Measurements from ENCODE around the gene WFDC1.

WFDC1 gene

GRCh38 chr16:84260766-84261554, 33.7 kb upstream of the WFDC1 start:
- H2BK120ac ChIP-seq (ENCODE audit: low read depth, low read length): no peak overlapping the region
- DNase-seq: no peak
- no peak overlapping the region for H3K27ac ChIP-seq (ENCODE audit: low read depth, low read length)
- no peak overlapping the region for H3K9ac ChIP-seq (ENCODE audit: low read length)
- H3K56ac ChIP-seq (ENCODE audit: low read length): no peak overlapping the region
- no peak overlapping the region for H3K4me2 ChIP-seq (ENCODE audit: low read length)
- no peaks in the 10 kb centered on the region for H3K27me3 ChIP-seq (ENCODE audit: insufficient read depth, low read length, poor library complexity)
- no peak overlapping the region for H3K4ac ChIP-seq (ENCODE audit: low read depth, low read length)
- no peak overlapping the region for H2BK15ac ChIP-seq (replicated peaks; ENCODE audit: low read depth)
- no CpG with 5 or more reads among the region's 23 CpGs for WGBS (ENCODE audit: extremely low coverage, insufficient coverage, low lambda C conversion rate)
- H2AK5ac ChIP-seq (ENCODE audit: low read length): no peak overlapping the region
- no peaks in the 10 kb centered on the region for H3K79me1 ChIP-seq (ENCODE audit: low read length)
- no peaks in the 10 kb centered on the region for H3K36me3 ChIP-seq (ENCODE audit: control insufficient read depth, insufficient read depth, low read length)
- no peak overlapping the region for H3K4me3 ChIP-seq (ENCODE audit: low read length)
- no peaks in the 10 kb centered on the region for H3K4me1 ChIP-seq (ENCODE audit: control insufficient read depth, low read depth, low read length)
- H3K23ac ChIP-seq (ENCODE audit: low read length): no peak overlapping the region
- H4K8ac ChIP-seq (ENCODE audit: low read depth, low read length): no peak overlapping the region
- no peak overlapping the region for H4K5ac ChIP-seq (ENCODE audit: low read length)
- H3K79me2 ChIP-seq (ENCODE audit: control insufficient read depth, insufficient read depth, low read length): no peaks in the 10 kb centered on the region
- no peak overlapping the region for H3K18ac ChIP-seq (ENCODE audit: low read length)
- no peak overlapping the region for H2BK5ac ChIP-seq (ENCODE audit: low read length)

DNA sequence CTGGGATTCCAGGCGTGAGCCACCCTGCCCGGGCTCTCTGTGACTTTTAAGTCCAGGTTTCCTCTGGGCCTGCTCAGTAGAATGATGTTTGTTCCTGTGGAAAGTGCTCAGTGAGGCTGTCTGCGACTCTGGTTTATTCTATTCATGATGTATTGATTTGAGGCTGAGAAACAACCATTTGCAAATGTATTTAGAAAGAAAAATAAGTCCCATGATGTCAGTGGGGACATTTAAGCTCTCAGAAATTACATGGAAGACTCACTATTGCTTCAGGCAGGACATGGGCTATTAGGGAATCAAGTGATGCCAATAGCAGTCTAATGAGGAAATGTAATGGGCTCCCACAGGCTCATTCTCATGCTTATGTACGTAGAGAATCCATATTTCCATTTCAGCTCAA, 32.6 kb upstream of the WFDC1 start:
- WGBS (ENCODE audit: extremely low coverage, insufficient coverage, low lambda C conversion rate): no CpG with 5 or more reads among the region's 4 CpGs
- Histone ChIP-seq H3K79me1 (ENCODE audit: low read length) (no peaks in the 10 kb centered on the region), H4K8ac (ENCODE audit: low read depth, low read length) (no peak overlapping the region), H3K79me2 (ENCODE audit: control insufficient read depth, insufficient read depth, low read length) (no peaks in the 10 kb centered on the region), H3K27ac (ENCODE audit: low read depth, low read length) (no peak overlapping the region), H3K4me2 (ENCODE audit: low read length) (no peak overlapping the region), H2AK5ac (ENCODE audit: low read length) (no peak overlapping the region), H3K4ac (ENCODE audit: low read depth, low read length) (no peak overlapping the region), H3K27me3 (ENCODE audit: insufficient read depth, low read length, poor library complexity) (no peaks in the 10 kb centered on the region), H3K4me1 (ENCODE audit: control insufficient read depth, low read depth, low read length) (peaks cover 2% of the 10 kb centered on the region), H2BK15ac (replicated peaks; ENCODE audit: low read depth) (no peak overlapping the region), H4K5ac (ENCODE audit: low read length) (no peak overlapping the region), H2BK120ac (ENCODE audit: low read depth, low read length) (no peak overlapping the region), H3K18ac (ENCODE audit: low read length) (no peak overlapping the region), H3K23ac (ENCODE audit: low read length) (no peak overlapping the region), H3K9ac (ENCODE audit: low read length) (no peak overlapping the region), H3K56ac (ENCODE audit: low read length) (no peak overlapping the region), H2BK5ac (ENCODE audit: low read length) (no peak overlapping the region), H3K4me3 (ENCODE audit: low read length) (no peak overlapping the region), H3K36me3 (ENCODE audit: control insufficient read depth, insufficient read depth, low read length) (no peaks in the 10 kb centered on the region)
- no peak for DNase-seq

DNA sequence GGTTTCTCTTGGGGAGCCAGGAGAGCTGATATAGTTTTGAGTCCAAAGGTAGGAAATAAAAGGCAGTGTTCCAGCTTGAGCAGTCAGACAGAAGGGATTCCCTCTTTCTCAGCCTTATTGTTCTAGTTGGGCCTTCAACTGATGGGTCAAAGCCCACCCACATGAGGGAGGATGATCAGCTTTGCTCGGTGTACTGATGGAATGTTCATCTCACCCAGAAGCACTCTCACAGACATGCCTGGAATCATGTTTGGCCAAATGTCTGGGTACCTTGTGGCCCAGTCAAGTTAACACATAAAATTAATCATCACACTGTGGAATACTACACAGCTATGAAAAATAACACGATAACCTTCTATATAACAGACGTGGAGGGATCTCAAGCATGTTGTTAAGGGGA, 31.7 kb upstream of the WFDC1 start:
- no peak overlapping the region for H3K56ac ChIP-seq (ENCODE audit: low read length)
- H3K79me2 ChIP-seq (ENCODE audit: control insufficient read depth, insufficient read depth, low read length): no peaks in the 10 kb centered on the region
- H2BK15ac ChIP-seq (replicated peaks; ENCODE audit: low read depth): no peak overlapping the region
- H2AK5ac ChIP-seq (ENCODE audit: low read length): no peak overlapping the region
- no peak overlapping the region for H3K4me2 ChIP-seq (ENCODE audit: low read length)
- H2BK5ac ChIP-seq (ENCODE audit: low read length): no peak overlapping the region
- H4K5ac ChIP-seq (ENCODE audit: low read length): no peak overlapping the region
- H3K4ac ChIP-seq (ENCODE audit: low read depth, low read length): no peak overlapping the region
- H3K4me1 ChIP-seq (ENCODE audit: control insufficient read depth, low read depth, low read length): peaks cover 2% of the 10 kb centered on the region
- H3K79me1 ChIP-seq (ENCODE audit: low read length): no peaks in the 10 kb centered on the region
- H4K8ac ChIP-seq (ENCODE audit: low read depth, low read length): no peak overlapping the region
- DNase-seq: no peak
- whole genome bisulfite sequencing (ENCODE audit: extremely low coverage, insufficient coverage, low lambda C conversion rate): no CpG with 5 or more reads among the region's 3 CpGs
- no peak overlapping the region for H3K9ac ChIP-seq (ENCODE audit: low read length)
- H3K36me3 ChIP-seq (ENCODE audit: control insufficient read depth, insufficient read depth, low read length): no peaks in the 10 kb centered on the region
- no peaks in the 10 kb centered on the region for H3K27me3 ChIP-seq (ENCODE audit: insufficient read depth, low read length, poor library complexity)
- H3K23ac ChIP-seq (ENCODE audit: low read length): no peak overlapping the region
- no peak overlapping the region for H3K18ac ChIP-seq (ENCODE audit: low read length)
- no peak overlapping the region for H3K27ac ChIP-seq (ENCODE audit: low read depth, low read length)
- H3K4me3 ChIP-seq (ENCODE audit: low read length): no peak overlapping the region
- H2BK120ac ChIP-seq (ENCODE audit: low read depth, low read length): no peak overlapping the region

- H4K8ac ChIP-seq (ENCODE audit: low read depth, low read length): no peak overlapping the region
- H3K56ac ChIP-seq (ENCODE audit: low read length): peak overlapping the region; percentile 65
- H3K36me3 ChIP-seq (ENCODE audit: control insufficient read depth, insufficient read depth, low read length): no peaks in the 10 kb centered on the region
- no peak overlapping the region for H2AK5ac ChIP-seq (ENCODE audit: low read length)
- H3K4ac ChIP-seq (ENCODE audit: low read depth, low read length): no peak overlapping the region
- peak; percentile 94 for DNase-seq
- no peak overlapping the region for H3K23ac ChIP-seq (ENCODE audit: low read length)
- H2BK120ac ChIP-seq (ENCODE audit: low read depth, low read length): no peak overlapping the region
- H3K79me2 ChIP-seq (ENCODE audit: control insufficient read depth, insufficient read depth, low read length): no peaks in the 10 kb centered on the region
- H3K27ac ChIP-seq (ENCODE audit: low read depth, low read length): no peak overlapping the region
- peaks cover 2% of the 10 kb centered on the region for H3K4me1 ChIP-seq (ENCODE audit: control insufficient read depth, low read depth, low read length)
- H3K9ac ChIP-seq (ENCODE audit: low read length): peak overlapping the region; percentile 47
- no peaks in the 10 kb centered on the region for H3K79me1 ChIP-seq (ENCODE audit: low read length)
- H3K4me3 ChIP-seq (ENCODE audit: low read length): no peak overlapping the region
- H2BK5ac ChIP-seq (ENCODE audit: low read length): no peak overlapping the region
- WGBS (ENCODE audit: extremely low coverage, insufficient coverage, low lambda C conversion rate): no CpG with 5 or more reads among the region's 4 CpGs
- H3K18ac ChIP-seq (ENCODE audit: low read length): no peak overlapping the region
- no peak overlapping the region for H2BK15ac ChIP-seq (replicated peaks; ENCODE audit: low read depth)
- H4K5ac ChIP-seq (ENCODE audit: low read length): no peak overlapping the region
- peak overlapping the region; percentile 36 for H3K4me2 ChIP-seq (ENCODE audit: low read length)
- H3K27me3 ChIP-seq (ENCODE audit: insufficient read depth, low read length, poor library complexity): no peaks in the 10 kb centered on the region
Observed at GRCh38 chr16:84266451-84266850, 28.2 kb upstream of the WFDC1 start.

DNA sequence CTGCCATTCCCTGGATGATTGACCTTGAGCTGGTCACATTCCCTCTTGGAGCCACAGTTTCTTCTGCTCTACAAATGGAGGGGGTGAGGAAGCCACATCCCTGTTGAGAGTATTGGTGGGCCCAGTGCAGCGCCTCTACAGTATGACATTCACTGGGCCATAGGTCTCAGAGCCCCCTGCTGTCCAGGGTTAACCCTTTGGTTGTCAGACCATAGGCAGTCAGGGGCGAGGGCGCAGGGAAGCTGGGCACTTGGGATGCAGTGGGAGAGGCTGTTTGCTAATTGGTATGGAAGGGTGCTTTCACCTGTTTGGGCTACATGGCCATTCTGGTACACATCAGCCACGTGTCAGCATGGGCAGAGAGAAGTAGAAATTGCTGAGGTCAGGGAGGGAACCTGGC, 27.3 kb upstream of the WFDC1 start:
- Histone ChIP-seq H3K23ac (ENCODE audit: low read length) (no peak overlapping the region), H3K36me3 (ENCODE audit: control insufficient read depth, insufficient read depth, low read length) (no peaks in the 10 kb centered on the region), H3K4me3 (ENCODE audit: low read length) (no peak overlapping the region), H3K4me2 (ENCODE audit: low read length) (no peak overlapping the region), H3K56ac (ENCODE audit: low read length) (no peak overlapping the region), H3K4ac (ENCODE audit: low read depth, low read length) (no peak overlapping the region), H4K5ac (ENCODE audit: low read length) (no peak overlapping the region), H4K8ac (ENCODE audit: low read depth, low read length) (no peak overlapping the region), H3K27ac (ENCODE audit: low read depth, low read length) (no peak overlapping the region), H2BK5ac (ENCODE audit: low read length) (no peak overlapping the region), H3K27me3 (ENCODE audit: insufficient read depth, low read length, poor library complexity) (no peaks in the 10 kb centered on the region), H3K79me1 (ENCODE audit: low read length) (no peaks in the 10 kb centered on the region), H2BK120ac (ENCODE audit: low read depth, low read length) (no peak overlapping the region), H3K4me1 (ENCODE audit: control insufficient read depth, low read depth, low read length) (peaks cover 2% of the 10 kb centered on the region), H2BK15ac (replicated peaks; ENCODE audit: low read depth) (no peak overlapping the region), H3K79me2 (ENCODE audit: control insufficient read depth, insufficient read depth, low read length) (no peaks in the 10 kb centered on the region), H3K9ac (ENCODE audit: low read length) (no peak overlapping the region), H2AK5ac (ENCODE audit: low read length) (no peak overlapping the region), H3K18ac (ENCODE audit: low read length) (no peak overlapping the region)
- DNase-seq: no peak
- WGBS (ENCODE audit: extremely low coverage, insufficient coverage, low lambda C conversion rate): no CpG with 5 or more reads among the region's 4 CpGs
